MG63 (cell line): Measurements from ENCODE around the gene SLC25A51. TPM values are rescaled to one million over a fixed set of nuclear protein-coding genes. Genes with fewer than 3 reads are reported as not detected.

Experiments used
- DNase-seq: peaks from one replicate; pipeline ENCODE4 v3.0.0-alpha.2; 2020
- H3K27me3 ChIP-seq: fragments of 250-450 bp; sonication (Bioruptor Pico); 2 replicates; pipeline ENCODE4 v1.5.1; 2020; ENCODE audit warnings: mild to moderate bottlenecking, moderate library complexity
- H3K36me3 ChIP-seq: fragments of 250-450 bp; sonication (Bioruptor Pico); 2 replicates; pipeline ENCODE4 v1.5.1; 2020; ENCODE audit warnings: mild to moderate bottlenecking, moderate library complexity
- H3K4me3 ChIP-seq: fragments of 250-450 bp; sonication (Bioruptor Pico); 2 replicates; pipeline ENCODE4 v1.5.1; 2020; ENCODE audit warnings: mild to moderate bottlenecking, moderate library complexity
- H3K9me3 ChIP-seq: fragments of 250-450 bp; sonication (Bioruptor Pico); 2 replicates; pipeline ENCODE4 v1.5.1; 2020; ENCODE audit warnings: mild to moderate bottlenecking, moderate library complexity
- total RNA-seq: library from RNA; depleted of rRNA; stranded (reverse); fragments of >200 nt; shearing (Covaris generic); gene quantifications from 2 replicates; pipeline ENCODE4 v1.2.3, GENCODE V29; 2014; ENCODE audit warnings: low replicate concordance; rRNA removed

The SLC25A51 gene
- total RNA-seq, 1 experiment from 2014 or later: 15.9 TPM

DNA sequence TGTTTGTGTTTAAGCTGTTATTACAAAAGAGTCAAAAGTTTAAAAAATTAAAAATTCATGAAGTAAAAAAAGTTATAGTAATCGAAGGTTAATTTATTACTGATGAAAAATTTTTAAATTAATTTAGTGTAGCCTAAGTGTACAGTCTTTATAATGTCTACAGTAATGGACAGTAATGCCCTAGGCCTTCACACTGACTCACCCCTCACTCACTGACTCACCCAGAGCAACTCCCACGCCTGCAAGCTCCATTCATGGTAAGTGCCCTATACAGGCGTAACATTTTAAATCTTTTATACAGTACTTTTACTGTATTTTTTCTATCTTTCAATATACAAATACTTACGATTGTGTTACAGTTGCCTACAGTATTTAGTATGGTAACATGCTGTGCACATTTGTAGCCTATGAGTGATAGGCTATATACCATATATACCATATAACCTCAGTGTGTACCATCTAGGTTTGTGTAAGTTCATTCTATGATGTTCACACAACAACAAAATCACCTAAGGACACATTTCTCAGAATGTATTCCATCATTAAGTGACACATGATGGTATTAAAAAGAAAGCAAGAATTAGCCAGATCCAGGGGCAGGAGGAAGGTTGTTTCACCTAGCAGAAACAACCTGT is 63.2 kb downstream of the SLC25A51 start:
- H3K9me3 ChIP-seq: no peaks in the 10 kb centered on the region
- peaks cover 18% of the 10 kb centered on the region for H3K36me3 ChIP-seq
- no peaks in the 10 kb centered on the region for H3K27me3 ChIP-seq
- no peak overlapping the region for H3K4me3 ChIP-seq
- peak; percentile 69 for DNase-seq

DNA sequence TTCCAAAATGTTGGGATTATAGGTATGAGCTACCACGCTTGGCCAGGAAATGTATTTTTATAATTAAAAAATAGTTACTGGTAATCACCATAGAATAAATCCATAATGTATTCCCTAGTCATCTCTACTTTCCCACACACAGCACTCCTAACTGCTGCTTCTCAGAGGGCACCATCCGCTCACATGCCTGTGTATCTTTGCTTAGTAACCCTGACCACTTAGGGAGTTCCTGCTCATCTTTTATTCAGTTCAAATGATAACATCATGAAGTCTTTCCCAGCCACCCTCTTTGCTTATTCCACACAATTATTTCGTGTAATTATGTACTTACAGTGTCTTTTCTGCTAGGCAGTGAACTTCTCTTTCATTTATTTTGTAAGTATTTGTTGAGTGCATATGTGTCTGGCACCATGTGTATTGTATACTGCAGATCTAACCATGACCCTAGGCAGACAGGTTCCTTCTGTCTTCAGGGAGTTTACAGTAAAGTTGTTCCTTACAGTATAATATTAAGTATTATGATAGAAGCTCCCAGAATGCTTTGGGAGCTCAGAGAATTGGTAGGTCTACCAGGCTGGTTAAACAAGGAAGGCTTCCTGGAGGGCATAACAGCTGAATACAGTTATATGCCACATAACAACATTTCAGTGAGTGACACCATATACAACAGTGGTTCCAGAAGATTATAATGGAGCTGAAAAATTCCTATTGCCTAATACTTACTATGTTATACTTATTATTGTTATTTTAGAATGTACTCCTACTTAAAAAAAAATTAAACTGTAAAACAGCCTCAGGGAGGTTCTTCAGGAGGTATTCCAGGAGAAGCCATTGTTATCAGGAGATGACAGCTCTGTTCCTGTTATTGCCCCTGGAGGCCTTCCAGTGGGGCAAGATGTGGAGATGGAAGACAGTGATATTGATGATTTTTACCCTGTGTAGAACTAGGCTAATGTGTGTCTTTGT is 64.1 kb downstream of the SLC25A51 start:
- DNase-seq: no peak
- Histone ChIP-seq H3K9me3 (no peaks in the 10 kb centered on the region), H3K4me3 (no peak overlapping the region), H3K27me3 (no peaks in the 10 kb centered on the region), H3K36me3 (peaks cover 18% of the 10 kb centered on the region)

Other genes starting within 250 kb of the SLC25A51 start
- gene TRMT10B, start 150.3 kb downstream of the SLC25A51 start, total RNA-seq: 1.5 and 5.1 TPM in 2 replicates
- gene EXOSC3, start 119.1 kb downstream of the SLC25A51 start, total RNA-seq: 32.9 and 37.9 TPM in 2 replicates
- 6.7 and 12.2 TPM in 2 replicates for gene DCAF10, start 103.3 kb downstream of the SLC25A51 start, total RNA-seq
- 6.0 and 20.0 TPM in 2 replicates for gene SHB, start 165.1 kb upstream of the SLC25A51 start, total RNA-seq